Activated CD8-positive, alpha-beta T cell treated with anti-CD3 and anti-CD28 coated beads for 36 hours (primary cell): Measurements from ENCODE around the gene EBPL. TPM values are rescaled to one million over a fixed set of nuclear protein-coding genes. Genes with fewer than 3 reads are reported as not detected.
"Not testable (repeated sequence)": the region's sequence is repeated elsewhere in the genome, so short reads cannot be mapped to it uniquely, and the experiment has no call there.

ENCODE experiments used
- ATAC-seq: fragments of 200-7000 bp; cut with Tn5 transposase; one replicate; pipeline ENCODE4 v1.10.0; 2021; ENCODE audit warnings: mild to moderate bottlenecking, moderate library complexity
- CTCF ChIA-PET: fragments of 350-600 bp; sonication (Branson Sonifier 250); formaldehyde crosslinking; loops from one replicate; lab custom pipeline; 2021; ENCODE audit warnings: antibody characterized with exemption; lab: Charles Lee
- POLR2A ChIA-PET: fragments of 350-600 bp; sonication (Branson Sonifier 250); formaldehyde crosslinking; loops from one replicate; lab custom pipeline; 2021; ENCODE audit warnings: antibody characterized with exemption; lab: Charles Lee
- DNase-seq: peaks from one replicate; pipeline ENCODE4 v3.0.0-alpha.2; 2020
- H3K27ac Mint-ChIP-seq: one replicate; pipeline ENCODE4 v1.8.0; 2021; ENCODE audit warnings: mild to moderate bottlenecking, mixed read lengths
- H3K27me3 Mint-ChIP-seq: one replicate; pipeline ENCODE4 v1.8.0; 2021; ENCODE audit warnings: mixed read lengths
- H3K36me3 Mint-ChIP-seq: one replicate; pipeline ENCODE4 v1.8.0; 2021; ENCODE audit warnings: low read depth, mixed read lengths
- H3K4me1 Mint-ChIP-seq: one replicate; pipeline ENCODE4 v1.8.0; 2021; ENCODE audit warnings: low read depth, mixed read lengths
- H3K4me3 Mint-ChIP-seq: one replicate; pipeline ENCODE4 v1.8.0; 2021; ENCODE audit warnings: mild to moderate bottlenecking, moderate library complexity, mixed read lengths
- H3K9me3 Mint-ChIP-seq: one replicate; pipeline ENCODE4 v1.8.0; 2021; ENCODE audit warnings: mixed read lengths
- intact Hi-C: fragments of 100-400 bp; cut with micrococcal nuclease; formaldehyde crosslinking; loops from one replicate; pipeline ENCODE4 v1.10.0; 2022
- total RNA-seq, 2 experiments: library from RNA; stranded (reverse); gene quantifications; one replicate each; pipeline ENCODE4 v1.2.3, GENCODE V29; 2021
- TF ChIP-seq, protein P1 (sequence below): fragments of 200-600 bp; IDR thresholded peaks from one replicate; pipeline ENCODE4 v1.8.0; 2022; ENCODE audit warnings: antibody characterized with exemption, mild to moderate bottlenecking

EBPL gene
- total RNA-seq, 2 experiments from 2014 or later: 35.6 to 37.8 TPM

DNA sequence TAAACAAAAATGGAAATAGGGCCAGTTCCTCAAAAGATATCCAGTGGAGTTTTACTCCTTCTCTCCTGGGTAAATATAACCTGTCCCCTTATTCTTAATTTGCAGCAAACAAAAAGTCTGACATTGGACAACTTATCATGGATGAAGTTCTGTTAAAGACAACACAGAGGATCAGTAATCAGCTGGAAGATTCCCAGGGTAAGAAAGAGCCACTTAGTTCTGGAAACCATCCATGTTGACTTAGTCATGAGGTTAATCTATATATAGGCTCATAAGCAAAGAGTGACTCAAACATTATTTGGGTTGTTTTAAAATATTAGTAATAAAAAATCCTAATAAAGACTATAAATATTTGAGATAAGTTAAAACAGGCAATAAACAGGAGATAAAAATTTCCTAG lies 40.5 kb upstream of the EBPL start:
- ChIA-PET POLR2A (no interaction called here), CTCF (no interaction called here)
- TF ChIP-seq, protein P1, sequence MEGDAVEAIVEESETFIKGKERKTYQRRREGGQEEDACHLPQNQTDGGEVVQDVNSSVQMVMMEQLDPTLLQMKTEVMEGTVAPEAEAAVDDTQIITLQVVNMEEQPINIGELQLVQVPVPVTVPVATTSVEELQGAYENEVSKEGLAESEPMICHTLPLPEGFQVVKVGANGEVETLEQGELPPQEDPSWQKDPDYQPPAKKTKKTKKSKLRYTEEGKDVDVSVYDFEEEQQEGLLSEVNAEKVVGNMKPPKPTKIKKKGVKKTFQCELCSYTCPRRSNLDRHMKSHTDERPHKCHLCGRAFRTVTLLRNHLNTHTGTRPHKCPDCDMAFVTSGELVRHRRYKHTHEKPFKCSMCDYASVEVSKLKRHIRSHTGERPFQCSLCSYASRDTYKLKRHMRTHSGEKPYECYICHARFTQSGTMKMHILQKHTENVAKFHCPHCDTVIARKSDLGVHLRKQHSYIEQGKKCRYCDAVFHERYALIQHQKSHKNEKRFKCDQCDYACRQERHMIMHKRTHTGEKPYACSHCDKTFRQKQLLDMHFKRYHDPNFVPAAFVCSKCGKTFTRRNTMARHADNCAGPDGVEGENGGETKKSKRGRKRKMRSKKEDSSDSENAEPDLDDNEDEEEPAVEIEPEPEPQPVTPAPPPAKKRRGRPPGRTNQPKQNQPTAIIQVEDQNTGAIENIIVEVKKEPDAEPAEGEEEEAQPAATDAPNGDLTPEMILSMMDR: no peak
- Mint-ChIP-seq H3K27ac (no peak overlapping the region), H3K9me3 (no peaks in the 10 kb centered on the region), H3K36me3 (peaks cover 24% of the 10 kb centered on the region), H3K4me1 (no peaks in the 10 kb centered on the region), H3K4me3 (no peak overlapping the region), H3K27me3 (no peaks in the 10 kb centered on the region)
- ATAC-seq: no peak
- no peak for DNase-seq
- intact Hi-C loops: no loop called here

DNA sequence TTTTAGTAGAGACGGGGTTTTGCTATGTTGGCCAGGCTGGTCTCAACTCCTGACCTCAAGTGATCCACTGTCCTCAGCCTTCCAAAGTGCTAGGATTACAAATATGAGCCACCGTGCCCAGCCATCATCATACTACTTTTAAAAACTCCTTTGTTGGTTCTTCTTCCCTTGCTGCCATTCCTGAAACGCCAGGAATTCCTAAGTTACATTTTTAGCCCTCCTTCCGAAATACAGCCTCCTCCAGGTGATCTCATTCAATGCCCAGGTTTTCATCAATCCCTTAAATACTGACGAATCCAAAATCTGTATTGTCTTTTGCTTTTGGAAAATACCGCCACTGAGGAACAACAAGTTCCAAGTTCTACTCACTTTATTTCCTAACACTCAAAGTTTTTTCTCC lies 25.3 kb upstream of the EBPL start:
- H3K36me3 Mint-ChIP-seq: peaks cover 58% of the 10 kb centered on the region
- intact Hi-C loops: no loop called here
- TF ChIP-seq, protein P1: no peak
- peaks cover 4% of the 10 kb centered on the region for H3K4me1 Mint-ChIP-seq
- DNase-seq: no peak
- POLR2A ChIA-PET: no interaction called here
- H3K9me3 Mint-ChIP-seq: peaks cover 20% of the 10 kb centered on the region
- H3K27me3 Mint-ChIP-seq: no peaks in the 10 kb centered on the region
- CTCF ChIA-PET: interaction anchor here (0.6 kb wide), 1 partner anchor 211 kb away, joined by 3 read pairs; no protein-coding TSS in a partner anchor
- H3K27ac Mint-ChIP-seq: no peak overlapping the region
- no peak overlapping the region for H3K4me3 Mint-ChIP-seq
- no peak for ATAC-seq

DNA sequence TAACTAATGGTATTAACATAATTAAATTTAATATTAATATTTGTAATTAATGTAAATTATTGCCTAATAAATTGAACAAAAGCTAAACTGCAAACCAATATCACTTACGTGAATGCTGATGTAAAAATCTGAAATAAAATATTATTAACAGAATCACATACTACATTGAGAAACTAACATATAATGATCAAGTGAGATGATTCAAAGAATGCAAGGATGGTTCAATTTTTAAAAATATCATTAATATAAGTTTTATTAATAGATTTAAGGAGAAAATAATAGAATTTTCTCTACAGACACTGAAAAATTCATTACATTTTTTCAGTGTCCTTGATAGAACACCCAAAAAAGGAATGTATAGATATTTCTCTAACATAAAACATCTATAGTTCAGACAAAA lies 23.5 kb upstream of the EBPL start:
- CTCF ChIA-PET: no interaction called here
- Mint-ChIP-seq H3K4me3 (no peak overlapping the region), H3K27ac (no peak overlapping the region), H3K27me3 (no peaks in the 10 kb centered on the region), H3K4me1 (peaks cover 6% of the 10 kb centered on the region), H3K36me3 (peaks cover 56% of the 10 kb centered on the region), H3K9me3 (peaks cover 20% of the 10 kb centered on the region)
- ATAC-seq: no peak
- POLR2A ChIA-PET: no interaction called here
- no peak for DNase-seq
- intact Hi-C loops: no loop called here
- TF ChIP-seq, protein P1: no peak

DNA sequence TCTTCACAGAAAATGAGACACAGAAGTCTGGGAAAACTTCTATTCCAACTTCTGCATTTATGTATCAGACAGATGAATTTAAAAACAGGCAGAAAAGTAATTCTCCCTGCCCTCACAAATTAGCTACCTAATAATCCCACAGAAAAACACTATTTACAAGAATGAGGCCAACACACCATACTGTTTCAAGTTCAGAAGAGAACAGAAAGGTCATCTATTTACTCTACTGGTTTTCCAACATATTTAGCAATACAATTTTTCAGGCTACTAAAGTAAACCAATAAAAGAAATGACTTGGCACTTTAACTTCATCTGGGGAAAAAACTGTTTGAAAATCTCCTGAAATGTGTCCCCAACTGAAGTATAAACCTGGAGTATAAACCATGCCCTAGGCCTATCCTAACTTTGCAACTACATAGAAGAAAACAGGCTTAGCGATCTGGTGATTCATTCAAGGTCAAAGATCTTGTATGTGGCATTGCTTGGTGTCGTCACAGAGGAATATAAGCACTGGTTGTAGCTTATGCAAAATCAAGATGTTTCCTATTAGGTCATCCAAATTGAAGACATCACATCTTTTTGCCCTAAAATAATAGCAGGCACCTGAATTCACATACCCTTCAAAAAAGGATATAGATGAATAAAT lies 20.1 kb upstream of the EBPL start:
- ChIA-PET CTCF (interaction anchor here (1.1 kb wide), 1 partner anchor 22 kb away, joined by 3 read pairs; no protein-coding TSS in a partner anchor), POLR2A (no interaction called here)
- TF ChIP-seq, protein P1: no peak
- Mint-ChIP-seq H3K36me3 (peaks cover 37% of the 10 kb centered on the region), H3K9me3 (peaks cover 11% of the 10 kb centered on the region), H3K4me3 (no peak overlapping the region), H3K27ac (peak overlapping the region; percentile 25), H3K4me1 (peaks cover 6% of the 10 kb centered on the region), H3K27me3 (no peaks in the 10 kb centered on the region)
- intact Hi-C loops: no loop called here
- DNase-seq (no peak), ATAC-seq (no peak)

DNA sequence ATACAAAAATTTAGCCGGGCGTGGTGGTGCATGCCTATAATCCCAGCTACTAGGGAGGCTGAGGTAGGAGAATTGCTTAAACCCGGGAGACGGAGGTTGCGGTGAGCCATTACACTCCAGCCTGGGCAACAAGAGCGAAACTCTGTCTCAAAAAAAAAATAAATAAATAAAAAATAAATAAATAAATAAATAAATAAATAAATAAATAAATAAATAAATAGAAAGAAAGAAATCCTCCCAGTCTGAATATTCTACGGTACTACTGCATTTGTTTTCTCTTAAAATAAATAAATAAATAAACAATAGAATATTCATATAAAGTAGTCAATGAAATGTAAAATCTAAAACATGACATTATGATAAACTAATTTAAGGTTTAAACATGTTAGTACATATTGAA lies 13.0 kb upstream of the EBPL start:
- ATAC-seq, H3K4me3 Mint-ChIP-seq, H3K9me3 Mint-ChIP-seq, H3K27ac Mint-ChIP-seq, intact Hi-C loops, H3K27me3 Mint-ChIP-seq, DNase-seq, H3K4me1 Mint-ChIP-seq: not testable (repeated sequence)
- POLR2A ChIA-PET: interaction anchor here (2.3 kb wide), 1 partner anchor 10 kb away, joined by 4 read pairs; no protein-coding TSS in a partner anchor
- CTCF ChIA-PET: interaction anchor here (1.0 kb wide), 1 partner anchor 34 kb away, joined by 4 read pairs; no protein-coding TSS in a partner anchor
- H3K36me3 Mint-ChIP-seq: peaks cover 22% of the 10 kb centered on the region
